T-helper 1 cell (primary cell): ENCODE data around the gene C1orf116.

Experiments used
- DNase-seq, 5 donors: peaks; one replicate each; pipeline ENCODE4 v3.0.0-alpha.2; 2012 to 2020

The C1orf116 gene

DNA sequence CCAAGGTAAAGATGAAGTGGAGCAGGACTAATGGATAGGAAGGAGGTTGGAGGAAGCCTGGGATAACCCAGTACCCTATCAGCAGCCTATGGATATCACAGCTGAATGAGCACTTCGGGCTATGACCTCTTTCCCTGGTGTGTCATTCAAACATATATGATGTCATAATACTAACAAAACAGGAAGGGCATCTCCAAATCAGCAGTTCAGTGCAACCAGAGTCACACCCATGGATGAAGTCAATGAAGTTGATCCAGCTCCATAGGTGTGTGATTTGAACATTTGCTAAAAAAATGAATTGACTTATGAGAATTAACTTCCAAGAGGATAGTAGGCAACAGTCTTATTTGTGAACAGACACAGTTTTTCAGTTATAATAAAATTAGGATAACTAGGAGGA, 1.7 kb upstream of the C1orf116 start:
- no peak for DNase-seq

DNA sequence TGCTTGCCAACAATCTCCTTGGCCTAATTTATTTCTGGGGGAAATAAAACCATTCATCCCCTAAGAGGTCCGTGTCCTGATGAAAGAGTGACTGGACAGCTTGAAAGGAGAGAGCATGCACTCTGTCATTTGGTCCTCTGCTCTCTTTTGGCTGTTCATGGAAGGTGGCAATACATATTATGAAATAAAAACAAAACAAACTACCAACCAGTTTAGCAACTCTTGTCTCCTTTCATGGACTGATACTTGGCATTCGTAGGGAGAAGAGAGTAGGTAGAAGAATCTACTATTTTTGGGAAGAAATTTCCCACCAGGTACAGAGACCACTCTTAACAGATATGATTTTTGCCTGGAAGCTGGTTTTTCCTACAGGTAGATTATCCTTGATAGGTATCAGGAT, 746 bp upstream of the C1orf116 start:
- DNase-seq = no peak

DNA sequence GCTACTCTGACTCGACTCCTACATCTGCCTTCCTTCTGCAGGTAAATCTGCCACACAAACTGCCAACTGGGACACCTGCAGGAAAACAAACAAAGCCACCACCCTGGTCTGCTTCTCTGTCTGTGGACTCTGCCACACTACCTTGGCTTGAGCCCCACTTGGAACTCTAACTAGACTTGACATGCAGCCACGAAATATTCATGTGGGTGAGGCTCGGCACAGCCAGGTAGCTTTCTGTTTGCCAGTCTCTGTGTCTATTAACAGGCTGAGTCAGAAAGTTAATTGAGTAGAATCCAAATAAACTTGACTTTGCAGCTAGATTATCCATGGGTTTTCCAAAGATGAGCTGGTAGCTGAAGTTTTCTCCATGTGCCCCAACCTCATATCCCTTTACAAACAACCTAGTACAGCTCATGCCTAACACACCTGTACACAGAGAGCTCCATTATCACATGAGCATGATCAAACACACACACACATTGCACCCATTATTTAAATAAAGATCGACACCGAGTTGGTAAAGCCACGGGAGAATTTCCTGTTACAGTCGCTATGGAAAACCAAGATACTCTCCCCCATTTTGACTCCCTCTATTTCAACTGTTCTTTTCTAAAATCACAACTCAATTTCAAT, 808 bp downstream of the C1orf116 start:
- no peak for DNase-seq

DNA sequence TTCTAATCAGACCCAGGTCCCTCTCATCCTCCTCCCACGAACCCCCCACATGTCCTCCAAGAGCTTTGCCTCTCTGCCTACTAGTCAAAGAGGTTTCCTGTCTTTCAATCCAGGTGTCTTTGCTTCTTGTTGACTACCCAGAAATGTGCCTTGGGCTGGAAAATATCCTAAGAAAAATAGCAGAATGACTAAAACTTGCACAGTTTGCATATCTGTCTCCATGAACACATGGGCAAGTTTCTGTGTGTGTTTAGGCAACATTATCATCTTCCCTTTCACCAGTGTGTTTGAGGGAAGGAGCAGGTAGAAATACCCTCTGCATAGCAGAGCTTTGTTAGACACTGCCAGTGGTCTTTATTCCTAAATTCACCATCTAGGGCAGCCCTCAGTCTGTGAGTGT, 1.5 kb downstream of the C1orf116 start:
- DNase-seq = no peak

DNA sequence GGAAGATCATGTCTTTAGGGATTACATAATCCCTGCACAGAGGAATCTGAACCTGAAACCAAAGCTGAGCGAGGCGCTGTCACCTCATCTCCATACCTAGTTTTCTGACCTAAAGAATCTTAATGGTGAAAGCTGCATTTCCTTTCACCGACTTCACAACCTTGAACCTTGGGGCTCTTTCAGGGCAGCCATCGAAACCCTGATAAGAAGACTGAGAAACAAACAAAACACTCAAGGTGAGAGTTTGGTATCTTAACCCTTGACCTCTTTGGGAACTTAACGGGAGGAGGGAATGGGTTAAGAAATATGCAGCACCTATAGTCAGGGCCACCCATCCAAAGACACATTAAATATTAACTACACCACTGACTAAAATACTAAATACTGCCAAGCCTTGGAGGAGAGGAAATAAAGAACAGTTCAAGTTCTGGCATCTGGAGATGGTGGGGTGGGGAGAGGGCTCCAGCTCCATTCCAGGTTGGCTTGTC, 2.0 kb downstream of the C1orf116 start:
- DNase-seq = no peak

DNA sequence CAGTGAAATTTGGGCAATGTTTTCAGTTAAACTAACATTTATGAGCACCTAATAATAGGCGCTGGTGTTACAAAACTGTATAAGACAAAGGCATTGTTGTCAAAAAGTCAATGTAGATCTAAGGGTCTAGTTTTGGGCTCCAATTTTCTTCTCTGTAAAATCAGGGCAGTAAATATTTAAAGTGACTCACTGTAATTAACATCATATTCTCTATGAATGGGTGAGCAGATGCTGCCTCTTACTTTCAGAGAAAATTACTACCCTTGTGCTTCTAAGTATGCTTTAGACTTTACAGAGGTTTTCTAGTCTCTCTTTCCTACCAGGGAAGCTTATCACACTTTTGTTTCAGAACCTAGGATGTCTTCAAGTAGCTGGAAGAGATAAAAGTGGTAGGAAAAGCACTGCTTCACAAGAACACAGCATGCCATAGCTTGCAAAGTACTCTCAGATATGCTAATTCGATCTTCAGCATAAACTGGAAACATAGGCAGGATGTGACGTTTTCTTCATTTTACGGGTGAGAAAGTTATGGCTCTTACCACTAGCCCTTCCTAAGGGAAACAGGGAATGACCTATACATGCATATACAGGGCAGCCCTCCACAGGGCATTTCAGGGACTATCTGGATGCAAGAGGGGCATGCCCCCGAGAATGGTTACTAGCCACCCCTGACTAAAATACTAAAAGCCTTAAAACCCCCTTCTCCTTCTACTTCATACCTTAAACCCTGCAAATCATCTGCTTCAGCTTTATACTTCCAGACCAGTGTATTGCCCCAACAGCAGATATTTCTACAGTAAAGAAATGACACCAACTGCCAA, 2.6 kb downstream of the C1orf116 start:
- no peak for DNase-seq

DNA sequence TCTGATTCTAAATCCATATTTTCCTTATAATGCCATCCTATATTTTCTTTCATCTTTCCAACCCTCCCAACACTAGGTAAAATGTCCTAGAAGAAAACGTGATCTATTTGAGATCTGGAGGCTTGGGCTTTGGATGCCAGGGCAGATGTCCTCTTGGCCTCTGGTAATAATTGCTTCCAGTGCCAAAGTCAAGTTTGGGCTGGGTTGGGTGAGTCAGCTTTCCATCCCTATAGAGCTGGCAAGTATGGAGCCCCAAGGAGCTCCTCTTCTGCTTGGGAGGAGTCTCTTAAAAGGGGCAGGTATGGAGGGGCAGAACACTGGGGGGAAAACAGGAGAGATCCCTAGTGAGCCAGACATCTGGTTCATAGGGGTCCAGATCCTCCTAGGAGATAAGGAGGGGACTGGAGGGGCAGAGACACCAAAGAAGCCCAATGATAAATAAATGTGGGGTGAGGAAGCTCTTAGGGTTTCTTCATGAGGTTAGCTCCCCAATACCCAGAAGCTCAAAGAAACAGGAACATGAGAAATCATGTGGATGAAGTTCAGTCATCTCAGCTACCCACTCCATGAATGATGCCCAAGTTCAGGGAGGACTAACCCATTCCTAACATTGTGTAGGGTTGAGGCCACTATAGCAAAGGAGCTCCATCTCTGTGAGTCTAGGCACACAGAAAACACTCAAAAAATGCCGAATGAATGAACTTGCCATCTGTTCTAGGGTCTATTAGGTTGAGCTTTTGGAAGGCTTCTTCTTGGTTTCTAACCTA, 3.5 kb downstream of the C1orf116 start:
- no peak for DNase-seq

DNA sequence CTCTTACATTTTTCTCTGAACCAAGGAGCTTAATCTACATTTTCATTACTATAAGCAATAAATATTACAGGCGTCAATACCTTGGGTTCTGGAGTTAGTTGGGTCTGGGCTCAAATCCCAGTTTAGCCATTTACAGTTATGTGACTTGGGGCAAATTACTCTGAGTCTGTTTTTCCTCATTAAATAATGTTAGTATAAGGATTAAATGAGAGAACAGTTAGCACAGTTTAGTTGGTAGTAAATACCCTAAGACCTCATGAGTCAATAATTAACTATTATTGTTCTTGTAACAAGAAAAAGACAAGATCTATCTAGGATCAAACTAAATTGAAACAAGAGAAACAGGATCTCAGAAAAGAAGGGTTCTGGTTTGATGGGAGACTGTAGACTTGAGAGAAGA, 4.6 kb downstream of the C1orf116 start:
- DNase-seq = no peak

DNA sequence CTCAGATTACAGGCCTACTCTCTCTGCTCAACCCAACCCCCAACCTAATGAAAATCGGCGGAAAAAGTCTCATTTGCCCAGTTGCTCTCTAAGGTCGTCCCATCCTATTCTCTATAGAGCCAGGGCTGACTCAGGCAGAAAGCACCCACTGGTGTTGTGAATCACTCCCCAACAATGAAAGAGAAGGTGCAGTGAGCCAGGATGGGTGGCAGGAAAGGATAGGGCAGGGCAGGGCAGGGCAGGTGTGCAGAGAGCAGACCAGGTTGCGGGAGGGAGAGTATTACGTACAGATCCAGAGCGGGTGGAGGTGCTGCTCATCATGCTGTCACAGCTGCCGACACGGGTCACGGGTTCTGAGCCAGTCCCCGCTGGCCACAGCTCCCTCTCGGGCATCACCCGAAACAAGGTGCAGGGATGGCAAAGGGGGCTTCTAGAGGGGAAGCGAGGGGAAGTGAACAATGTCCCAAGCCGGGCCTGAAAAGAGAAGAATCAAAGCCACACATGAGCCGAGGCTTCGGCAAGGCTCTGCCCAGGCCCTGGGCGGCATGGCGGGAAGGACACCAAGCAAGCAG, 5.3 kb downstream of the C1orf116 start:
- no peak for DNase-seq

DNA sequence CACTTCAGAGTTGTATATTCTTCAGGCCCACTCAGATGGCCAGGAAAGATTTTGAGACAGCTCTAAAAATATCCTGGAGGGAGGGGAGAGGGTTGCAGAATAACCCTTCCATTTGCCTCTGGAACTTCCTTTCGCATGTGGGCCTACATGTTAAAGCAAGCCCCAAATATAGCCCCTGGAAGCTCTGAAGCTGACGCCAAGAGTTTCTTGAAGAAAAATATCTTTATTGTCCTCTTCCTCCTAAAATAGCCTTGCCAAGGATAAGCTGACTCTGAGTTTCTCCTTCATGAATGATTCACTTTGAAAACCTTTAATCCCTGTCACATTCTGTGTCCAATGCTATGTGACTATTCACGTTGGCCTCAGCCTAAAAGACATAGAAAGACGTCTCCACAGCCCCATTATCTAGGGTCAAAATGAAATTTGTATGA, 6.4 kb downstream of the C1orf116 start:
- DNase-seq = no peak

DNA sequence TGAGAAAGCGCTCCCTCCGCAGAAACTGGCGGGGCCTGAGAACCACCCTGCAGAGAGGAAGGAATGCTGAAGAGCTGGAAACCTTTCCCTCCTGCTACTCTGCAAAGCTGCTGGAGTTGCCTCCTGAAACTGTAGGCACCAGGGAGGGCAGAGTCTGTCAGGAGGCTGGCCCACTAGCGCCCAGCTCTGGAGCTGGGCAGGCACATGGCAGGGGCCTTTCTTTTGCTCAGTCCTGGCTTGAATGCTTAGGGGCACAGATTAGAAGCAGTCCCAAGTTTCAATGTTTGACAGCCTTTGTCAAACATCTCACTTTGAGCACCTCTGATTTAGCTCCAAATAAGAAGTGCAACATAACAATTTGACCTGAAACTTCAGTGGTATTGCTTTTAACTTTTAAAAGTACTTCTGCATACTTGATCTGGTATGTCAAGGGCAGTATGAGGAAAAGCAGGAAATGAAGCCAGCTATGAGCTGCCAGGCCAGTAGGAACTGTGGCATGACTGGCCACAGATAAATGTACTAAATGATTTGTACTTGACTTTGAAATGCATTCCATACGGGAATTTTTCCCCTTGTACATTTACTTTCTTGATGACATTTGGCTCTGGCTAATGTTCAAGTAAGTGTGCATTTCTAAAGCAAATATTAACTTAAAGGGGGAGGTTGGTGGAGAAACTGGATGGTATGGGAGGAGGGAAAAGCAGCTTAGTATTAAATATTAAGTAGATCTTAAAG, 7.2 kb downstream of the C1orf116 start:
- no peak for DNase-seq

DNA sequence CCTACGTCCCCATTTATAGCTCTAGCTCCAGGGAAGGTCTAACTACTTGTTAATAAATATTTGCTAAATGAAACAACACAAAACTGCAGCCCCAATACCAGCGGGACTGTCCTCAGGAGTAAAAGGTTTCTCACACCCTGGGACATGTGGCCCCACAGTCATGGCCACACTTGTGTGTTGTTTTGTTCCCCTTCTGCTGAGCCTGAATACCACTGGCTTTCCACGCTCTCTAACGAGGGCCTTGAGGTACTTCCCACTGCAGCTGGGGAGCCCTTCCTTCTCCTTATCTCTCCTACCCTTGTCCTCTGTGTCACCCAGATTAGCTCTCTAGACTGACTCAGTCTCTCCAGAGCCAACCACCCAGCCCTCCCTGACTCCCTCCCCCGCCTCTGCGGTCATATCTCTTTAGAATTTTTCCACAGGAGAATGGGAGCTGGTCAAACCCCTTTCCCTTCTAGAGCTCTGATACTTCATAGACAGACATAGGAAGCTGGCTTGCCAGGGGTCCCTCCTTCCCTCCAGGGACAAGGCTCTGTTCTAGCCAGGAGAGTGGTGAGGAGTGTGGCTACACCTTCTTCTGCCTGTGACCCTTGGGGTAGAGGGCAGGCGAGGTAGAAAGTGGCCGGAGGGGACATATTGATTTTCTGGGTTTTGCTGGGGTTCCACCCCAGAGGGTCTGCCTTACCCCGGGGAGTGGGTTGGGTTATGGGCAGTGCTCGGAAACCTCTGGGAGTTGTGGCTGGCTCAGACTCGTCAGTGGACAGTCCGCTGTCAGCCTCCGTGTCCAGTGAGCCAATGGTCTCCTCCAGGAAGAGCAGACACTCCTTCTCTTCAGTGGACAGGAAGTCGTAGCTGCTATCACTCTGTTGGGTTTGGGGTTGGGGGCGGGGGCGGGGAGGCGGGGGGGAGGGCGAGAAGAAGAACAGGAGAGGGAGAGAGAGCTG, 8.1 kb downstream of the C1orf116 start:
- DNase-seq = no peak

DNA sequence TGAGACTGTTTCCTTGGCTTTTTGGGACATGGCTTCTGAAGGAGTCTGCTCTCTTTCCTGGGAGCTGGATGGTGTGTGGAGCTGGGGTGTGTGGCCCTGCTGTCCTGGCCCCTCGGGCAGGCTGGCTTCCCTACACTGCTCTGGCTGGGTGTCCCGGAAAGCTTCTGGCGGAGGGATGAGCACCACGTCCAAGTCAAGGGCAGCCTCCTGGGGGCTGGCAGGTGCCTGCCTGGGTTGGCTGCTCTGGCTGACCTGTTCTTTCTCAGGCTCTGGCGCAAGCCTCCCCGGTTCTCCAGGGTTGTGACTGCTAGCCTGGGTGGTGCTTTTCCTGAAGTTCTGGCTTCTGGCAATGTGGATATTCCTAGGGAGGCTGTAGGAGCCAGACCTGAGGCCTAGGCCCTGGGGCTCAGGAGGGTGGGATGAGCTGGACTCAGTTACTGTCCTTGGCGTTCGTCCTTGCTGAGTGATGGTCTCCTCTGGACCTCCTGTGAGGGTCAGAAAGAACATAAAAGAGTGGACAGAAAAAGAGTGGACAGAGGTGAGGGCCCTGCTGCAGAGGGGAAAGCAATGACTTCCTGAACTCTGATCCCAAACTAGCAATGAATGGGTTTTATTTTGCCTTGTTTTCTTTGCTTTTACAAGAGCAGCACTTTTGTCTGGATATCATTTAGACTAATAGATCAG, 9.4 kb downstream of the C1orf116 start:
- DNase-seq = no peak

DNA sequence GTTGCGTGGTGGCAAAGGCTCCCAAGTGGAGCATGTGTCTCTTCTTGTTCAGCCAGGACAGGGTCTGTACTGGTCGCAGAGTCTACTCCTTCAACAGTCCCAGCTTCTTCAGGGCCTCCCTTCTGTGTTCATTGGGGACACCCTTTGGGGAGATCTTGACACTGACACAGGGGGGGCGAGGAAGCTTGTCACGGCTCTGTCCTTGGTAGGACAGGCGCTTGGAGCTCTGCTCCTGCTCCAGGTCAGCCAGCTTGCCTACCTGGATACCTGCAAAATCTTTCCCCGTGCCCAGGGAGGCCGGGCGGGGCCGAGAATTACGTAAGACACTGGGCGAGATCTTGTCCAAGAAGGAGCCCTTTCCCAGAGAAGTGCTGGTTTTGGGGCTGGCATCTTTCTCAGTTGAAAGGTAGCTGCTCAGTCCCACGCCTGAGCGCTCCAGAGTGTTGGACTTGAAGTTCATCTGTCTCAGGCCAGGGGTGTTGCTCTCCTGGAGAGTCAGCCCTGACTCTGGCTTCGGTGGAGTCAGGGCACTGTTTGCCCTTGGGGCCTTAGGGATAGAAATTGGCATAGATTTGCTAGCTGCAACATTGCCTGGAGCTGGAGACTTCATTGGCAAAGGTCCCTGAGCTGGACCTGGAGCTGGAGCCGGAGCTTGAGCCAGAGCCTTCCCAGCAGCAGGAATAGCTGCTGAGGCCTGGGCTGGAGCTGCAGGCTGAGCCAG, 10.5 kb downstream of the C1orf116 start:
- no peak for DNase-seq

DNA sequence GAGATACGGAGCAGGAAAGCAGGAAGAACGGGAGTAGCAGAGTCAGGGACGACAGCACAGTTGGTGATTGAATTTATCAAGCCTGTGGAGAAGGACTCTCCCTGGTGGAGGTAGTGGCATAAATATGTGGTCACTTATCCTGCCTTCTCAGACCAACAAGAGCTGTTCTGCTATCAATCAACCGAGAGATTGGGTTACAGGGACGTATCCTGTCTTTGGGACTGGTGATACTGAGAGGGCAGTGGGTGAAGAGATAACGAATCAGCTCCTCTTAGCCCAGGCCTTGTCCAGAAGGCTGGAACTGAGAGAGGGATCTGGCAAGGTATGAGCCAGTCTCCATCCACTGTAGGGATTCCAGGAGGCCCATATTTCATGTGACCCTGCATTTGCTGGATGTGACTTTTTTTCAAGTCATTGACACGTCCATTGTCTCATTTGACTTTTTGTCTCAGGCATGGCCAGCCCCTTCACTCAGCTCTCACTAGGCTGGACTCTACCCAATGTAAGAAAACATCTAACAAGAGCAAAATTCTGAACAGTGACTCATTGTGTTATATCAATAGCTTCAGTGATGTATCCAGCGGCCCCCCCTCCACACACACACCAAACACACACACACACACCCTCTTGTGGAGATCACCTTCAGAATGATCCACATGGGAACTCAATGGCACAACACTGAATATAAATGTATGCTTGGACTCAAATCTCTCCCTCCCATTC, 11.3 kb downstream of the C1orf116 start:
- DNase-seq = no peak

DNA sequence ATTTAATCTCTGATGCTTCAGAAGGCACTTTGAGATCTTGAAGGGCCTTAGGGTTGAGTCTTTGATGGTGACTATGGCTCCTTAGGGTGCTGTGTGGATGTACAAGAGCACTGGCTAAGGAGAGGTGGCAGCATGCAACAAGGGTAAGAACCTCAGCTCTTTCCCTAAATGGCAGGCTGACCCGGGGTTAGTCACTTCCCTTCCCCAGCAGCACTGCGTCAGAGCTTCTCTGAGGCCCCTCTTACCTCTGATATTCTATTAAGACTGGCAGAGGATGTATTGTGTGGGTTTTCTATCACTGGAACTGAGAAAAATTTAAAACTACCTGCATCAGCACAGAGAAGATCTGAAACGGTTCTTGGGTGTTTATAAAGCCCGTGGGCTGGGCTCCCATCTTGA, 11.8 kb downstream of the C1orf116 start:
- no peak for DNase-seq

DNA sequence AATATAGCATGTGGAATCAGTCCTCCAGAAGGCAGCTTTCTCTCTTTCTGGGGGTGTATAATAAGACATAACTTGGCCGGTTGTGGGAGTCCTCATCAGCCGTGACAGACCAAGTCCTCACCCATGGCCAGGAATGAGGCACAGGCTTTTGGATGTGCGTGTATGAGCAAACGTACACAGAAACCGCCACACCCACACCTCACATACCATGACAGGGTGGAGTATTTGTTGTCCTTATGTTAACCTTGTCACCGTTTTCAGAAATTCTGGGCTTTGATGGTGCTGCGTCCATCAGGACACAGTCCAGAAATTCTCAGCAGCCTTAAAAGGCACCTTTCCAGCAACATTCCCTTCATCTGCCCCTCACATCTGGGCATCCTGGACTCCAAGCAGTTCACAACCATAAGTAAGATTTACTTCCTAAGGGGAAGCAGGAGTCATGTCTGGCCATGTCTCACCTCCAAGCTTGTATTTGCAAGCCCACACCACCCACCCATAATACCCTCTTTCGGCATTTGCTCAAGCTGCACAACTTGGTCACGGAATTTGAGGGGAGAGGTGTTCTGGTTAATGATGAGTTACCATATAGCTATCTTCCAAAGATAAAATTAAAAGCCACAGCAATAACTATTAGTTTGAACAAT, 12.4 kb downstream of the C1orf116 start:
- DNase-seq = no peak

DNA sequence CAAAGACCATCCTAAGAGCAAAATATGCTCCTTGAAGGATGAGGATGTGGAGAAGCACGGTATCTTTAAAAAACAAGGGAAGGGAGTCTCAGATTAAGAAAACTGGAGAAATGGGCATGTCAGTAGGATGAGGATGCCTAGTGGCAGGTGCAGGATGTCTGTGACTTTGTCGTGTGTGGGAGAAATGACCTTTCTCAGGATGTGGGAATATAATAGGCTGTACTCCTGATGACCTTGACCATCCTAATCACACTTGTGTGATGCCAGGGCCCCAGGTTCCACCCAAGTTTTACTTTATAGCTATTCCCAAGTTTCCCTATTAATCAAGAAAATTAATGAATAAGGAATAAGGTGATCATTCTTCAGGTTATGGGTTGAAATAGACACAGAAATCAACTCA, 12.9 kb downstream of the C1orf116 start:
- DNase-seq = no peak

DNA sequence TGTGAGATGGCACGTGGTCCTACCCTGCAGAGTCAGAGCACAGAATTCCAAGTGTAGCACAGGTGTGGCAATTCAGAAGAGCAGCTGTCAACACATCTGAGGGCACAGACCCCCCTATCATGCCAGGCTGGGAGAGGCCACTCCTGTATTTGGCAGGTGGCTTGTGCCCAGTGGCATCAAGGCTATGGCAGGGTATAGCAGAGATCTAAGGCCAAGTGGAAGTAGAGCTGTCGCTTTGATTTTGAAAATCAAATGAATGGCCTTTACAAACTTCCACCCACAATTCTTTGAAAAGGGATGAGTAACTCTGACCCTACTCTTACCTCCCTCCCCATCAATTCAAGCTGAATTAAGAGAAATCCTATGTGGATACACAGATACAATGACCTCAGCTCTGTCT, 13.4 kb downstream of the C1orf116 start:
- DNase-seq = no peak
